Parathyroid adenoma (tissue), 2 donors: ENCODE results near the gene SOX8.
"Not testable (repeated sequence)": the region's sequence is repeated elsewhere in the genome, so short reads cannot be mapped to it uniquely, and the experiment has no call there.

Experiments
- H2AFZ ChIP-seq: fragments of 300-600 bp; sonication (generic); one replicate; pipeline ENCODE4 v1.7.0; 2017; ENCODE audit warnings: antibody characterized with exemption, mild to moderate bottlenecking
- H3K27ac ChIP-seq: fragments of 300-600 bp; sonication (generic); one replicate; pipeline ENCODE4 v1.7.0; 2017
- H3K27me3 ChIP-seq: fragments of 300-600 bp; sonication (generic); one replicate; pipeline ENCODE4 v1.7.0; 2017; ENCODE audit warnings: low read length; ENCODE audit not compliant: control insufficient read depth, insufficient read depth
- H3K36me3 ChIP-seq: fragments of 300-600 bp; sonication (generic); one replicate; pipeline ENCODE4 v1.7.0; 2017; ENCODE audit warnings: low read length; ENCODE audit not compliant: control insufficient read depth, insufficient read depth
- H3K4me1 ChIP-seq: fragments of 300-600 bp; sonication (generic); one replicate; pipeline ENCODE4 v1.7.0; 2017; ENCODE audit warnings: control low read depth
- H3K4me2 ChIP-seq: fragments of 300-600 bp; sonication (generic); one replicate; pipeline ENCODE4 v1.7.0; 2017; ENCODE audit warnings: low read length
- H3K4me3 ChIP-seq: fragments of 300-600 bp; sonication (generic); one replicate; pipeline ENCODE4 v1.7.0; 2017; ENCODE audit warnings: low read depth, low read length
- H3K79me2 ChIP-seq: fragments of 300-600 bp; sonication (generic); one replicate; pipeline ENCODE4 v1.7.0; 2017; ENCODE audit warnings: control low read depth
- H3K9ac ChIP-seq: fragments of 300-600 bp; sonication (generic); one replicate; pipeline ENCODE4 v1.7.0; 2017; ENCODE audit warnings: mild to moderate bottlenecking
- H3K9me3 ChIP-seq: fragments of 300-600 bp; sonication (generic); one replicate; pipeline ENCODE4 v1.7.0; 2017; ENCODE audit warnings: low read length; ENCODE audit not compliant: control insufficient read depth
- TF ChIP-seq, protein P1 (sequence below): fragments of 300-600 bp; sonication (generic); IDR thresholded peaks from one replicate; pipeline ENCODE4 v1.7.0; 2017; ENCODE audit warnings: antibody characterized with exemption, mild to moderate bottlenecking
- donor health status: primary hyperparathyroidism.

The SOX8 gene

GRCh38 chr16:947255-947921 lies 34.2 kb upstream of the SOX8 start:
- TF ChIP-seq, protein P1, sequence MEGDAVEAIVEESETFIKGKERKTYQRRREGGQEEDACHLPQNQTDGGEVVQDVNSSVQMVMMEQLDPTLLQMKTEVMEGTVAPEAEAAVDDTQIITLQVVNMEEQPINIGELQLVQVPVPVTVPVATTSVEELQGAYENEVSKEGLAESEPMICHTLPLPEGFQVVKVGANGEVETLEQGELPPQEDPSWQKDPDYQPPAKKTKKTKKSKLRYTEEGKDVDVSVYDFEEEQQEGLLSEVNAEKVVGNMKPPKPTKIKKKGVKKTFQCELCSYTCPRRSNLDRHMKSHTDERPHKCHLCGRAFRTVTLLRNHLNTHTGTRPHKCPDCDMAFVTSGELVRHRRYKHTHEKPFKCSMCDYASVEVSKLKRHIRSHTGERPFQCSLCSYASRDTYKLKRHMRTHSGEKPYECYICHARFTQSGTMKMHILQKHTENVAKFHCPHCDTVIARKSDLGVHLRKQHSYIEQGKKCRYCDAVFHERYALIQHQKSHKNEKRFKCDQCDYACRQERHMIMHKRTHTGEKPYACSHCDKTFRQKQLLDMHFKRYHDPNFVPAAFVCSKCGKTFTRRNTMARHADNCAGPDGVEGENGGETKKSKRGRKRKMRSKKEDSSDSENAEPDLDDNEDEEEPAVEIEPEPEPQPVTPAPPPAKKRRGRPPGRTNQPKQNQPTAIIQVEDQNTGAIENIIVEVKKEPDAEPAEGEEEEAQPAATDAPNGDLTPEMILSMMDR, result no peak
- Histone ChIP-seq H2AFZ (no peak overlapping the region), H3K79me2 (peaks cover 20% of the 10 kb centered on the region), H3K4me2 (no peak overlapping the region), H3K9me3 (no peaks in the 10 kb centered on the region), H3K36me3 (no peaks in the 10 kb centered on the region), H3K27me3 (no peaks in the 10 kb centered on the region), H3K4me3 (no peak overlapping the region), H3K9ac (no peak overlapping the region), H3K4me1 (no peaks in the 10 kb centered on the region), H3K27ac (no peak overlapping the region)

GRCh38 chr16:947922-948303 lies 33.7 kb upstream of the SOX8 start:
- not testable (repeated sequence) for H3K27ac ChIP-seq, H3K9ac ChIP-seq, H3K4me3 ChIP-seq, H3K4me2 ChIP-seq, H3K4me1 ChIP-seq, H2AFZ ChIP-seq, H3K27me3 ChIP-seq, H3K36me3 ChIP-seq, H3K9me3 ChIP-seq
- H3K79me2 ChIP-seq, result peaks cover 21% of the 10 kb centered on the region

DNA sequence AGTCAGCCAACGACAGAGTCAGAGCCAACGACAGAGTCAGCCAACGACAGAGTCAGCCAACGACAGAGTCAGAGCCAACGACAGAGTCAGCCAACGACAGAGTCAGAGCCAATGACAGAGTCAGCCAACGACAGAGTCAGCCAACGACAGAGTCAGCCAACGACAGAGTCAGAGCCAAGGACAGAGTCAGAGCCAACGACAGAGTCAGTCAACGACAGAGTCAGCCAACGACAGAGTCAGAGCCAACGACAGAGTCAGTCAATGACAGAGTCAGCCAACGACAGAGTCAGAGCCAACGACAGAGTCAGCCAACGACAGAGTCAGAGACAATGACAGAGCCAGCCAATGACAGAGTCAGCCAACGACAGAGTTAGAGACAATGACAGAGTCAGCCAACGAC lies 32.8 kb upstream of the SOX8 start:
- peaks cover 21% of the 10 kb centered on the region for H3K79me2 ChIP-seq
- not testable (repeated sequence) for H3K9me3 ChIP-seq, H3K4me2 ChIP-seq, H2AFZ ChIP-seq, H3K27me3 ChIP-seq, H3K36me3 ChIP-seq, H3K9ac ChIP-seq, H3K27ac ChIP-seq, H3K4me3 ChIP-seq, H3K4me1 ChIP-seq

GRCh38 chr16:950733-951573 lies 30.6 kb upstream of the SOX8 start:
- H3K4me3 ChIP-seq, H3K27ac ChIP-seq, H2AFZ ChIP-seq, H3K4me1 ChIP-seq, H3K4me2 ChIP-seq, H3K9ac ChIP-seq, H3K9me3 ChIP-seq, H3K27me3 ChIP-seq, H3K36me3 ChIP-seq: not testable (repeated sequence)
- H3K79me2 ChIP-seq, result peaks cover 21% of the 10 kb centered on the region

- Histone ChIP-seq H3K27ac (no peak overlapping the region), H3K36me3 (no peaks in the 10 kb centered on the region), H3K9me3 (no peaks in the 10 kb centered on the region), H3K27me3 (no peaks in the 10 kb centered on the region), H3K4me1 (no peaks in the 10 kb centered on the region), H2AFZ (no peak overlapping the region), H3K4me2 (no peak overlapping the region), H3K9ac (no peak overlapping the region), H3K79me2 (peaks cover 23% of the 10 kb centered on the region), H3K4me3 (no peak overlapping the region)
- TF ChIP-seq, protein P1, result no peak
These were observed 29.8 kb upstream of the SOX8 start for GRCh38 chr16:951660-952301.

DNA sequence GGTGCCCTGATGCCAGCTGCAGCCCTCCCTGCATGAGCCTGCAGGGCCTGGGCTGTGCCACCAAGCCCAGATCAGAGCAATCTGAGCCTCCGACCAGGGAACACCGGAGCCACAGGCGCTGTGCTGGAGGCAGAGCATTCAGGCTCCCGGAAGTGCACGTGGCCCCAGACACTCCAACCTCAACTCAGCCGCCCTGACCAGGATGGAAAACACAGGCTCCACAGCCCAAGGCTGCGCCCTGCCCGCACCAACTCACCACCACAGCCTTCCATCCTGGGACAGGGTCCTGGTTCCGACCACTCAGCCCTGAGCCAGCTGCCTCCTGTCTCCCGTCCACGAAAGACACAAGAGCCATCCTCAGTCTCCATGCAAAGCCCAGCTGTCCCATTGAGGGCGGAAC lies 29.2 kb upstream of the SOX8 start:
- TF ChIP-seq, protein P1, result no peak
- Histone ChIP-seq H3K27ac (no peak overlapping the region), H3K79me2 (peaks cover 23% of the 10 kb centered on the region), H3K27me3 (no peaks in the 10 kb centered on the region), H3K4me2 (no peak overlapping the region), H2AFZ (no peak overlapping the region), H3K4me3 (no peak overlapping the region), H3K4me1 (no peaks in the 10 kb centered on the region), H3K9me3 (no peaks in the 10 kb centered on the region), H3K36me3 (no peaks in the 10 kb centered on the region), H3K9ac (no peak overlapping the region)

- H3K4me2 ChIP-seq, H3K4me1 ChIP-seq, H3K27ac ChIP-seq, H3K36me3 ChIP-seq, H3K9me3 ChIP-seq, H3K27me3 ChIP-seq, H2AFZ ChIP-seq, H3K9ac ChIP-seq, H3K4me3 ChIP-seq: not testable (repeated sequence)
- H3K79me2 ChIP-seq, result peaks cover 20% of the 10 kb centered on the region
These were observed 27.8 kb upstream of the SOX8 start for GRCh38 chr16:953818-954217.

DNA sequence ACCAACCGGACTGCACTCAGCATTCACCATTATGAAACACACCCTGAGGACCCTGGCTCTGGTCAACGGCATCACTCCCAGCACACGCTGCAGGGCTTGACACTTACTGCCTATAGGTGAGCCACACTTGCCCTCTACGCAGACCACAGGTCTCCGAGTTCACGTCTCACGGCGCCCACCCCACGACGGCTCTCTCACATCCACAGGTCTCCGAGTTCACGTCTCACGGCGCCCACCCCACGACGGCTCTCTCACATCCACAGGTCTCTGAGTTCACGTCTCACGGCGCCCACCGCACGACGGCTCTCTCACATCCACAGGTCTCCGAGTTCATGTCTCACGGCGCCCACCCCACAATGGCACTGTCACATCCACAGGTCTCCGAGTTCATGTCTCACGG lies 25.8 kb upstream of the SOX8 start:
- not testable (repeated sequence) for H3K4me1 ChIP-seq, H3K4me3 ChIP-seq, H3K9ac ChIP-seq, H3K4me2 ChIP-seq, H3K36me3 ChIP-seq, H2AFZ ChIP-seq, H3K9me3 ChIP-seq, H3K27me3 ChIP-seq, H3K27ac ChIP-seq
- peaks cover 16% of the 10 kb centered on the region for H3K79me2 ChIP-seq
